WTC11 (cell line): ENCODE measurements around the gene NAXD. TPM values are rescaled to one million over a fixed set of nuclear protein-coding genes. Genes with fewer than 3 reads are reported as not detected.
A peak's percentile ranks its signal among the peaks of the same experiment; 100 is the strongest.

Experiments
- ATAC-seq: fragments of 200-7000 bp; cut with Tn5 transposase; 2 replicates; pipeline ENCODE4 v1.10.0; 2021; ENCODE audit warnings: mild to moderate bottlenecking, moderate library complexity
- Bru-seq: library from RNA; stranded (reverse); fragments of 400-500 nt; gene quantifications from one replicate; lab custom pipeline; 2021; lab: Mats Ljungman, UMichigan
- CTCF ChIA-PET: fragments of 300-600 bp; sonication (Branson Sonifier 250); formaldehyde crosslinking; loops from one replicate; lab custom pipeline; 2021; ENCODE audit warnings: antibody characterized with exemption; lab: Charles Lee
- POLR2A ChIA-PET: fragments of 350-600 bp; sonication (Branson Sonifier 250); formaldehyde crosslinking; loops from one replicate; lab custom pipeline; 2021; ENCODE audit warnings: antibody characterized with exemption; lab: Charles Lee
- DNase-seq: peaks from one replicate; pipeline ENCODE4 v3.0.0; 2021; ENCODE audit warnings: low spot score
- H3K27ac Mint-ChIP-seq: 2 replicates; pipeline ENCODE4 v1.8.0; 2021; ENCODE audit warnings: mixed read lengths
- H3K27me3 Mint-ChIP-seq: 2 replicates; pipeline ENCODE4 v1.8.0; 2021; ENCODE audit warnings: low read depth, mild to moderate bottlenecking, moderate library complexity, mixed read lengths
- H3K36me3 Mint-ChIP-seq: 2 replicates; pipeline ENCODE4 v1.8.0; 2021; ENCODE audit warnings: mixed read lengths
- H3K4me1 Mint-ChIP-seq: 2 replicates; pipeline ENCODE4 v1.8.0; 2022; ENCODE audit warnings: mixed read lengths
- H3K4me3 Mint-ChIP-seq: 2 replicates; pipeline ENCODE4 v1.8.0; 2021; ENCODE audit warnings: mild to moderate bottlenecking, moderate library complexity, mixed read lengths
- H3K9me3 Mint-ChIP-seq: 2 replicates; pipeline ENCODE4 v1.8.0; 2021; ENCODE audit warnings: mixed read lengths
- AFF4 ChIP-seq: sonication (generic); formaldehyde crosslinking; IDR thresholded peaks from 2 replicates; pipeline ENCODE4 v1.8.1; 2023; ENCODE audit warnings: mild to moderate bottlenecking, missing genetic modification reagents, borderline replicate concordance
- ATF1 ChIP-seq: sonication (generic); formaldehyde crosslinking; IDR thresholded peaks from 2 replicates; pipeline ENCODE4 v1.8.1; 2023; ENCODE audit warnings: mild to moderate bottlenecking, moderate library complexity, missing genetic modification reagents
- CREM ChIP-seq: sonication (generic); formaldehyde crosslinking; IDR thresholded peaks from 2 replicates; pipeline ENCODE4 v1.8.1; 2022; ENCODE audit warnings: mild to moderate bottlenecking, missing genetic modification reagents, moderate library complexity
- E2F4 ChIP-seq: sonication (generic); formaldehyde crosslinking; IDR thresholded peaks from 2 replicates; pipeline ENCODE4 v1.8.1; 2022; ENCODE audit warnings: low read depth, mild to moderate bottlenecking, moderate library complexity, missing genetic modification reagents, borderline replicate concordance
- EMX1 ChIP-seq: fragments of 250-450 bp; sonication (Bioruptor Pico); IDR thresholded peaks from 2 replicates; pipeline ENCODE4 v1.8.0; 2021; ENCODE audit warnings: mild to moderate bottlenecking
- ETV6 ChIP-seq: sonication (generic); formaldehyde crosslinking; IDR thresholded peaks from 2 replicates; pipeline ENCODE4 v1.8.1; 2022; ENCODE audit warnings: mild to moderate bottlenecking, missing genetic modification reagents
- IRF2 ChIP-seq: sonication (generic); formaldehyde crosslinking; IDR thresholded peaks from 2 replicates; pipeline ENCODE4 v1.8.0; 2022; ENCODE audit warnings: low read depth, missing genetic modification reagents, borderline replicate concordance
- JAZF1 ChIP-seq: fragments of 250-450 bp; sonication (Bioruptor Pico); IDR thresholded peaks from 2 replicates; pipeline ENCODE4 v1.9.0; 2021; ENCODE audit warnings: moderate library complexity, mild to moderate bottlenecking, inconsistent platforms
- NFE2L1 ChIP-seq: sonication (generic); formaldehyde crosslinking; IDR thresholded peaks from 2 replicates; pipeline ENCODE4 v1.8.1; 2023; ENCODE audit warnings: missing genetic modification reagents
- NR3C1 ChIP-seq: sonication (generic); formaldehyde crosslinking; conservative IDR thresholded peaks from 2 replicates; pipeline ENCODE4 v1.8.1; 2023; ENCODE audit warnings: low read depth, mild to moderate bottlenecking, missing genetic modification reagents
- OVOL2 ChIP-seq: fragments of 250-450 bp; sonication (Bioruptor Pico); IDR thresholded peaks from 2 replicates; pipeline ENCODE4 v1.9.0; 2021; ENCODE audit warnings: mild to moderate bottlenecking, borderline replicate concordance
- RELA ChIP-seq: sonication (generic); formaldehyde crosslinking; IDR thresholded peaks from 2 replicates; pipeline ENCODE4 v1.8.1; 2022; ENCODE audit warnings: missing genetic modification reagents, mild to moderate bottlenecking, borderline replicate concordance
- TEAD1 ChIP-seq: sonication (generic); formaldehyde crosslinking; IDR thresholded peaks from 2 replicates; pipeline ENCODE4 v1.8.0; 2022; ENCODE audit warnings: mild to moderate bottlenecking, missing genetic modification reagents
- TP53 ChIP-seq: sonication (generic); formaldehyde crosslinking; IDR thresholded peaks from 2 replicates; pipeline ENCODE4 v1.8.1; 2023; ENCODE audit warnings: mild to moderate bottlenecking, missing genetic modification reagents
- USF2 ChIP-seq: sonication (generic); formaldehyde crosslinking; IDR thresholded peaks from 2 replicates; pipeline ENCODE4 v1.8.1; 2023; ENCODE audit warnings: mild to moderate bottlenecking, missing genetic modification reagents, moderate library complexity
- ZBTB21 ChIP-seq: sonication (generic); formaldehyde crosslinking; IDR thresholded peaks from 2 replicates; pipeline ENCODE4 v1.8.1; 2023; ENCODE audit warnings: mild to moderate bottlenecking, missing genetic modification reagents, borderline replicate concordance
- ZNF121 ChIP-seq: sonication (generic); formaldehyde crosslinking; IDR thresholded peaks from 2 replicates; pipeline ENCODE4 v1.8.0; 2023; ENCODE audit warnings: missing genetic modification reagents
- ZNF138 ChIP-seq: sonication (generic); formaldehyde crosslinking; conservative IDR thresholded peaks from 2 replicates; pipeline ENCODE4 v1.8.1; 2022; ENCODE audit warnings: mild to moderate bottlenecking, moderate library complexity, missing genetic modification reagents
- ZNF512 ChIP-seq: sonication (generic); formaldehyde crosslinking; IDR thresholded peaks from 2 replicates; pipeline ENCODE4 v1.8.1; 2022; ENCODE audit warnings: missing genetic modification reagents, borderline replicate concordance
- ZNF671 ChIP-seq: fragments of 250-450 bp; sonication (Bioruptor Pico); IDR thresholded peaks from 2 replicates; pipeline ENCODE4 v1.8.0; 2021; ENCODE audit warnings: mild to moderate bottlenecking
- long read RNA-seq, 3 experiments: library from RNA in 1 of 3; library from capped mRNA in 1 of 3; library from polyadenylated mRNA in 1 of 3; unstranded in 2 of 3; stranded (forward) in 1 of 3; transcript quantifications; one replicate each; pipeline ENCODE4 v2.0.0, GENCODE V29; 2021
- total RNA-seq: library from RNA; stranded (reverse); gene quantifications from 3 replicates; pipeline ENCODE4 v1.2.3, GENCODE V29; 2021
- TF ChIP-seq, protein P1 (sequence below): fragments of 250-450 bp; sonication (Bioruptor Pico); IDR thresholded peaks from 2 replicates; pipeline ENCODE4 v1.9.0; 2021; ENCODE audit warnings: mild to moderate bottlenecking, borderline replicate concordance
- TF ChIP-seq, protein P2 (sequence below): fragments of 250-450 bp; sonication (Bioruptor Pico); IDR thresholded peaks from 2 replicates; pipeline ENCODE4 v1.8.0; 2021; ENCODE audit warnings: mild to moderate bottlenecking

The NAXD gene
- 26.8 to 29.3 TPM (median 27.9 TPM) in 3 replicates for total RNA-seq
- percentile 74 among the genes with signal in this experiment for Bru-seq, nascent RNA
- long read RNA-seq, experiment 1, partial matches to known transcripts, result 32 of 161 reads
- long read RNA-seq, experiment 1, other reads (novel, unspliced or antisense), result 121 of 161 reads
- long read RNA-seq, experiment 2, partial matches to known transcripts, result 9 of 32 reads
- long read RNA-seq, experiment 2, other reads (novel, unspliced or antisense), result 21 of 32 reads
- long read RNA-seq, experiment 3, partial matches to known transcripts, result 1 of 37 reads
- long read RNA-seq, experiment 3, other reads (novel, unspliced or antisense), result 34 of 37 reads

DNA sequence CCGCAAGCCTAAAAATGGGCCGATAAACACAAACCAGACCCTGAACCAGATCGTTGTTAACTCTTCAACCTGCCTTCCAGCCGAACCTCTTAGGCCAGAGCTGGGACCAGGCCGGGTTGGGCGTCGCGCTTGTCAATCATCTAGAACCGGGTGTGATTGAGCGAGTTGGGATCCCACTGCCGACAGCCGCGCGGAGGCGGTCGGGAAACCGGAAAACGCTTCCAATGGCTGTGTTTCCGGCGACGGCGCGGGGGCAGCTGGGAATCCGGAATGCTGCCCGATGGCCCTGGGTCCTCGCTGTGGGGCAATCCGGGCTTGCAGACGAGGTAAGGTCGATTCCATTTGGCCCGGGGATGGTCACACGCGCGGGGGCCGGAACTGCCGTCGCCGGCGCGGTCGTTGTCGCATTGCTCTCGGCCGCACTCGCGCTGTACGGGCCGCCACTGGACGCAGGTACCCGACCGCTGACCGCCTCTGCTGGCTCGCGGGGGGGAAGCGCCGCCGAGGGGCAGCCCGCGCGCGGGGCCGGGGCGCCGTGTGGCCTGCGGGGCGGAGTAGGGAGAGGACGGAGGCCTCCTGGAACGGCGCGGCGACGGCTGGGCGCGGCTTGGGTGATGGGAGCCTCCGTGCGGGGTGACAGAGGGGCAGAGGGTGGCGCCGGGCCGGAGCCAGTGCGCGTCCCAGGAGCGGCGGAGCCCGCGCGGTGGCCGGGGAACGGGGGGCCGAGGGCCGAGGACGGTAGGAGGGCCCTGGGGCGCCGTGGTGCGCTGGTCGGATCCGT, at the start of gene NAXD:
Gene NAXD, plus strand, starts transcription at position 224 of the 781 bp plus-strand sequence. Its CDS starts 57 bp downstream, at position 281.
- peaks cover 11% of the 10 kb centered on the region for H3K9me3 Mint-ChIP-seq
- H3K27me3 Mint-ChIP-seq, result peaks cover 23% of the 10 kb centered on the region
- DNase-seq (peak; percentile 83), ATAC-seq (peak; percentile 93)
- peak within 1 kb of the TSS; percentile 81; the same call in 1 of the 2 replicates for H3K27ac Mint-ChIP-seq
- peaks cover 36% of the 10 kb centered on the region for H3K4me1 Mint-ChIP-seq
- H3K36me3 Mint-ChIP-seq, result peaks cover 2% of the 10 kb centered on the region; the same call in 1 of the 2 replicates
- H3K4me3 Mint-ChIP-seq, result peak within 1 kb of the TSS; percentile 78
- ChIA-PET POLR2A (interaction anchor here (0.5 kb wide), 1 partner anchor 13 kb away, joined by 4 read pairs; no protein-coding TSS in a partner anchor), CTCF (interaction anchor here (1.1 to 1.4 kb wide), 4 partner anchors 22 to 452 kb away, joined by 3 to 7 read pairs (median 4); no protein-coding TSS in a partner anchor)
- TF ChIP-seq EMX1 (CRISPR knock-in tag) (no peak), ZNF121 (CRISPR knock-in tag) (no peak), ETV6 (peak; percentile 69; the same call in 1 of the 2 replicates), ZBTB21 (CRISPR knock-in tag) (peak; percentile 69; the same call in 1 of the 2 replicates), OVOL2 (no peak), RELA (CRISPR knock-in tag) (no peak), TP53 (peak; percentile 90), ATF1 (CRISPR knock-in tag) (peak; percentile 70; the same call in 1 of the 2 replicates), ZNF512 (CRISPR knock-in tag) (no peak), NFE2L1 (CRISPR knock-in tag) (0 out of 2 replicates have a peak, but pooled peaks have one; percentile 9), E2F4 (CRISPR knock-in tag) (no peak), USF2 (CRISPR knock-in tag) (no peak), IRF2 (CRISPR knock-in tag) (no peak), TEAD1 (CRISPR knock-in tag) (no peak), JAZF1 (CRISPR knock-in tag) (no peak), ZNF671 (CRISPR knock-in tag) (no peak), AFF4 (CRISPR knock-in tag) (no peak), CREM (peak; percentile 68), NR3C1 (CRISPR knock-in tag) (peak; percentile 73; the same call in 1 of the 2 replicates), ZNF138 (CRISPR knock-in tag) (no peak)
- TF ChIP-seq, protein P1, sequence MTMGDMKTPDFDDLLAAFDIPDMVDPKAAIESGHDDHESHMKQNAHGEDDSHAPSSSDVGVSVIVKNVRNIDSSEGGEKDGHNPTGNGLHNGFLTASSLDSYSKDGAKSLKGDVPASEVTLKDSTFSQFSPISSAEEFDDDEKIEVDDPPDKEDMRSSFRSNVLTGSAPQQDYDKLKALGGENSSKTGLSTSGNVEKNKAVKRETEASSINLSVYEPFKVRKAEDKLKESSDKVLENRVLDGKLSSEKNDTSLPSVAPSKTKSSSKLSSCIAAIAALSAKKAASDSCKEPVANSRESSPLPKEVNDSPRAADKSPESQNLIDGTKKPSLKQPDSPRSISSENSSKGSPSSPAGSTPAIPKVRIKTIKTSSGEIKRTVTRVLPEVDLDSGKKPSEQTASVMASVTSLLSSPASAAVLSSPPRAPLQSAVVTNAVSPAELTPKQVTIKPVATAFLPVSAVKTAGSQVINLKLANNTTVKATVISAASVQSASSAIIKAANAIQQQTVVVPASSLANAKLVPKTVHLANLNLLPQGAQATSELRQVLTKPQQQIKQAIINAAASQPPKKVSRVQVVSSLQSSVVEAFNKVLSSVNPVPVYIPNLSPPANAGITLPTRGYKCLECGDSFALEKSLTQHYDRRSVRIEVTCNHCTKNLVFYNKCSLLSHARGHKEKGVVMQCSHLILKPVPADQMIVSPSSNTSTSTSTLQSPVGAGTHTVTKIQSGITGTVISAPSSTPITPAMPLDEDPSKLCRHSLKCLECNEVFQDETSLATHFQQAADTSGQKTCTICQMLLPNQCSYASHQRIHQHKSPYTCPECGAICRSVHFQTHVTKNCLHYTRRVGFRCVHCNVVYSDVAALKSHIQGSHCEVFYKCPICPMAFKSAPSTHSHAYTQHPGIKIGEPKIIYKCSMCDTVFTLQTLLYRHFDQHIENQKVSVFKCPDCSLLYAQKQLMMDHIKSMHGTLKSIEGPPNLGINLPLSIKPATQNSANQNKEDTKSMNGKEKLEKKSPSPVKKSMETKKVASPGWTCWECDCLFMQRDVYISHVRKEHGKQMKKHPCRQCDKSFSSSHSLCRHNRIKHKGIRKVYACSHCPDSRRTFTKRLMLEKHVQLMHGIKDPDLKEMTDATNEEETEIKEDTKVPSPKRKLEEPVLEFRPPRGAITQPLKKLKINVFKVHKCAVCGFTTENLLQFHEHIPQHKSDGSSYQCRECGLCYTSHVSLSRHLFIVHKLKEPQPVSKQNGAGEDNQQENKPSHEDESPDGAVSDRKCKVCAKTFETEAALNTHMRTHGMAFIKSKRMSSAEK (CRISPR knock-in tag), result 0 out of 2 replicates have a peak, but pooled peaks have one; percentile 74
- TF ChIP-seq, protein P2, sequence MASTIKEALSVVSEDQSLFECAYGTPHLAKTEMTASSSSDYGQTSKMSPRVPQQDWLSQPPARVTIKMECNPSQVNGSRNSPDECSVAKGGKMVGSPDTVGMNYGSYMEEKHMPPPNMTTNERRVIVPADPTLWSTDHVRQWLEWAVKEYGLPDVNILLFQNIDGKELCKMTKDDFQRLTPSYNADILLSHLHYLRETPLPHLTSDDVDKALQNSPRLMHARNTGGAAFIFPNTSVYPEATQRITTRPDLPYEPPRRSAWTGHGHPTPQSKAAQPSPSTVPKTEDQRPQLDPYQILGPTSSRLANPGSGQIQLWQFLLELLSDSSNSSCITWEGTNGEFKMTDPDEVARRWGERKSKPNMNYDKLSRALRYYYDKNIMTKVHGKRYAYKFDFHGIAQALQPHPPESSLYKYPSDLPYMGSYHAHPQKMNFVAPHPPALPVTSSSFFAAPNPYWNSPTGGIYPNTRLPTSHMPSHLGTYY (CRISPR knock-in tag), result no peak
